PC-9 (cell line): Measurements from ENCODE around the gene RTBDN.

ENCODE experiments used
- CTCF ChIP-seq: fragments of 200-600 bp; sonication (generic); conservative IDR thresholded peaks from 2 replicates; pipeline ENCODE4 v1.6.1; 2017; ENCODE audit warnings: mixed run types, antibody characterized with exemption, mild to moderate bottlenecking, moderate library complexity
- EZH2 ChIP-seq: fragments of 200-600 bp; sonication (generic); IDR thresholded peaks from 2 replicates; pipeline ENCODE4 v1.8.0; 2017; ENCODE audit warnings: antibody characterized with exemption, low read depth

DNA sequence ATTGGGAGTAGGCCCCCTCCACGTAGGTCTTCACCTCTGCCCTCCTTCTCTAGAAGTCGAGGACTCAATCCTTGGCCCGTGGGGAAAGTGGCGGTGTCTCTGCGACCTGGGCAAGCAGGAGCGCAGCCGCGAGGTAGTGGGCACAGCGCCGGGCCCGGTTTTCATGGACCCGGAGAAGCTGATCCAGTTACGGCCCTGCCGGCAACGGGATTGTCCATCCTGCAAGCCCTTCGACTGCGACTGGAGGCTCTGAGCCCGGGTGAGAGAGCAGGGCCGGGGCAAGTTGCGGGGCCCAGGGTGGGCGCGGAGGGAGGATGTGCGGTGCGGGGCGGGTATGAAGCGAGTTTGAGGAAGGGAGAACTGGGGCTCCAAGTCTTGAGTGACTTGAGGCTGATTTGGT is 30.3 kb downstream of the RTBDN start:
- TF ChIP-seq CTCF (no peak), EZH2 (no peak)
